Astrocyte (in vitro differentiated cells and primary cell): ENCODE measurements around the gene GHRH. TPM values are rescaled to one million over a fixed set of nuclear protein-coding genes. Genes with fewer than 3 reads are reported as not detected.

Experiments
- DNase-seq: peaks from one replicate; pipeline ENCODE4 v3.0.0-alpha.2; 2010; ENCODE audit warnings: low read depth
- FAIRE-seq: peaks from 2 replicates; lab custom pipeline; 2011; peaks lifted over from hg19 to GRCh38; lab: Jason Lieb, UNC
- H2AFZ ChIP-seq: 2 replicates; pipeline ENCODE4 v1.6.0; 2012; ENCODE audit warnings: low read depth, low read length, inconsistent platforms
- H3K27ac ChIP-seq: 2 replicates; pipeline ENCODE4 v1.5.1; 2011; ENCODE audit warnings: low read depth, low read length, inconsistent platforms
- H3K27me3 ChIP-seq: 2 replicates; pipeline ENCODE4 v1.6.0; 2011; ENCODE audit warnings: low read length, inconsistent platforms; ENCODE audit not compliant: insufficient read depth
- H3K36me3 ChIP-seq: 2 replicates; pipeline ENCODE4 v1.5.1; 2011; ENCODE audit warnings: low read length, inconsistent platforms; ENCODE audit not compliant: insufficient read depth
- H3K4me1 ChIP-seq: 2 replicates; pipeline ENCODE4 v1.5.1; 2011; ENCODE audit warnings: low read length, inconsistent platforms; ENCODE audit not compliant: insufficient read depth
- H3K4me2 ChIP-seq: 2 replicates; pipeline ENCODE4 v1.6.0; 2012; ENCODE audit warnings: low read length, inconsistent platforms
- H3K4me3 ChIP-seq: 2 replicates; pipeline ENCODE4 v1.5.1; 2011; ENCODE audit warnings: low read depth, mild to moderate bottlenecking, low read length, inconsistent platforms; ENCODE audit not compliant: insufficient read depth
- H3K79me2 ChIP-seq: 2 replicates; pipeline ENCODE4 v1.6.0; 2012; ENCODE audit warnings: mild to moderate bottlenecking, low read length, inconsistent platforms; ENCODE audit not compliant: insufficient read depth
- H3K9ac ChIP-seq: 2 replicates; pipeline ENCODE4 v1.6.0; 2012; ENCODE audit warnings: mild to moderate bottlenecking, low read length, inconsistent platforms
- H3K9me3 ChIP-seq: 2 replicates; pipeline ENCODE4 v1.5.1; 2012; ENCODE audit warnings: low read depth, mild to moderate bottlenecking, low read length, inconsistent platforms; ENCODE audit not compliant: insufficient read depth
- H4K20me1 ChIP-seq: 2 replicates; pipeline ENCODE4 v1.6.0; 2012; ENCODE audit warnings: low read length, inconsistent platforms; ENCODE audit not compliant: insufficient read depth
- H3K27ac Mint-ChIP-seq: one replicate; pipeline ENCODE4 v1.8.0; 2021; ENCODE audit warnings: mild to moderate bottlenecking, mixed read lengths; ENCODE audit not compliant: unreplicated experiment
- H3K27me3 Mint-ChIP-seq: one replicate; pipeline ENCODE4 v1.8.0; 2021; ENCODE audit warnings: low read depth, mixed read lengths; ENCODE audit not compliant: unreplicated experiment
- H3K36me3 Mint-ChIP-seq: one replicate; pipeline ENCODE4 v1.8.0; 2021; ENCODE audit warnings: low read depth, mixed read lengths; ENCODE audit not compliant: unreplicated experiment
- H3K4me1 Mint-ChIP-seq: one replicate; pipeline ENCODE4 v1.8.0; 2021; ENCODE audit warnings: low read depth, mixed read lengths; ENCODE audit not compliant: unreplicated experiment
- H3K4me3 Mint-ChIP-seq: one replicate; pipeline ENCODE4 v1.8.0; 2021; ENCODE audit warnings: mild to moderate bottlenecking, moderate library complexity, mixed read lengths; ENCODE audit not compliant: unreplicated experiment
- H3K9me3 Mint-ChIP-seq: one replicate; pipeline ENCODE4 v1.8.0; 2021; ENCODE audit warnings: mild to moderate bottlenecking, mixed read lengths; ENCODE audit not compliant: unreplicated experiment
- CTCF ChIP-seq: IDR thresholded peaks from 2 replicates; pipeline ENCODE4 v1.5.1; 2011; ENCODE audit warnings: low read depth, mild to moderate bottlenecking, inconsistent platforms, low read length, moderate library complexity; ENCODE audit not compliant: insufficient read depth
- EZH2 ChIP-seq: IDR thresholded peaks from 2 replicates; pipeline ENCODE4 v1.6.1; 2012; ENCODE audit warnings: mild to moderate bottlenecking, low read length, inconsistent platforms; ENCODE audit not compliant: insufficient read depth
- total RNA-seq: library from RNA; stranded (reverse); gene quantifications from 2 replicates; pipeline ENCODE4 v1.2.1, GENCODE V29; 2021

The GHRH gene
- total RNA-seq, 1 donor from 2014 or later = not detected

GRCh38 chr20:37209661-37210314 is 51.8 kb downstream of the GHRH start:
- DNase-seq (no peak), FAIRE-seq (no peak)
- H3K4me1 ChIP-seq = peaks cover 4% of the 10 kb centered on the region
- H3K27me3 ChIP-seq = no peaks in the 10 kb centered on the region
- H3K36me3 ChIP-seq = peaks cover 41% of the 10 kb centered on the region
- H3K27me3 Mint-ChIP-seq = no peaks in the 10 kb centered on the region
- TF ChIP-seq EZH2 (no peak), CTCF (no peak)
- peaks cover 13% of the 10 kb centered on the region for H3K4me1 Mint-ChIP-seq
- H3K79me2 ChIP-seq = peaks cover 3% of the 10 kb centered on the region
- no peak overlapping the region for H3K4me3 ChIP-seq
- H2AFZ ChIP-seq = no peak overlapping the region
- no peak overlapping the region for H3K9ac ChIP-seq
- peaks cover 6% of the 10 kb centered on the region for H3K36me3 Mint-ChIP-seq
- H3K27ac Mint-ChIP-seq = no peak overlapping the region
- H3K9me3 Mint-ChIP-seq = no peaks in the 10 kb centered on the region
- H3K4me2 ChIP-seq = no peak overlapping the region
- no peaks in the 10 kb centered on the region for H3K9me3 ChIP-seq
- peaks cover 15% of the 10 kb centered on the region for H4K20me1 ChIP-seq
- H3K4me3 Mint-ChIP-seq = no peak overlapping the region
- H3K27ac ChIP-seq = no peak overlapping the region

- H3K36me3 Mint-ChIP-seq = peaks cover 11% of the 10 kb centered on the region
- H3K27ac ChIP-seq = no peak overlapping the region
- H3K79me2 ChIP-seq = peaks cover 4% of the 10 kb centered on the region
- TF ChIP-seq CTCF (no peak), EZH2 (no peak)
- H3K27me3 Mint-ChIP-seq = no peaks in the 10 kb centered on the region
- no peak overlapping the region for H2AFZ ChIP-seq
- no peak overlapping the region for H3K9ac ChIP-seq
- no peak overlapping the region for H3K27ac Mint-ChIP-seq
- H3K27me3 ChIP-seq = no peaks in the 10 kb centered on the region
- DNase-seq (no peak), FAIRE-seq (no peak)
- H3K4me2 ChIP-seq = no peak overlapping the region
- H4K20me1 ChIP-seq = peaks cover 21% of the 10 kb centered on the region
- no peak overlapping the region for H3K4me3 ChIP-seq
- H3K4me3 Mint-ChIP-seq = no peak overlapping the region
- no peaks in the 10 kb centered on the region for H3K9me3 ChIP-seq
- H3K4me1 Mint-ChIP-seq = peaks cover 19% of the 10 kb centered on the region
- peaks cover 4% of the 10 kb centered on the region for H3K4me1 ChIP-seq
- H3K9me3 Mint-ChIP-seq = no peaks in the 10 kb centered on the region
- H3K36me3 ChIP-seq = peaks cover 44% of the 10 kb centered on the region
Measured at GRCh38 chr20:37209193-37209592, 52.4 kb downstream of the GHRH start.

GRCh38 chr20:37207171-37207570 is 54.4 kb downstream of the GHRH start:
- H3K4me3 ChIP-seq = no peak overlapping the region
- no peak overlapping the region for H2AFZ ChIP-seq
- H3K4me2 ChIP-seq = no peak overlapping the region
- no peak overlapping the region for H3K27ac Mint-ChIP-seq
- H3K36me3 Mint-ChIP-seq = peaks cover 11% of the 10 kb centered on the region
- peaks cover 42% of the 10 kb centered on the region for H3K36me3 ChIP-seq
- no peaks in the 10 kb centered on the region for H3K9me3 Mint-ChIP-seq
- FAIRE-seq (no peak), DNase-seq (no peak)
- TF ChIP-seq CTCF (no peak), EZH2 (no peak)
- H3K4me3 Mint-ChIP-seq = no peak overlapping the region
- peaks cover 15% of the 10 kb centered on the region for H3K79me2 ChIP-seq
- H3K9ac ChIP-seq = no peak overlapping the region
- no peak overlapping the region for H3K27ac ChIP-seq
- H3K27me3 ChIP-seq = no peaks in the 10 kb centered on the region
- peaks cover 17% of the 10 kb centered on the region for H3K4me1 Mint-ChIP-seq
- peaks cover 4% of the 10 kb centered on the region for H3K4me1 ChIP-seq
- no peaks in the 10 kb centered on the region for H3K9me3 ChIP-seq
- no peaks in the 10 kb centered on the region for H3K27me3 Mint-ChIP-seq
- H4K20me1 ChIP-seq = peaks cover 32% of the 10 kb centered on the region
